NB4 (cell line): ENCODE measurements around the gene CACNA2D3.
A peak's percentile ranks its signal among the peaks of the same experiment; 100 is the strongest.

Experiments used
- DNase-seq: peaks from one replicate; pipeline ENCODE4 v3.0.0; 2010; ENCODE audit warnings: low read depth
- H3K4me3 ChIP-seq: one replicate; pipeline ENCODE4 v1.5.1; 2011; ENCODE audit warnings: mild to moderate bottlenecking, low read depth, low read length, moderate library complexity
- MYC ChIP-seq: IDR thresholded peaks from 2 replicates; pipeline ENCODE4 v1.6.1; 2011; ENCODE audit warnings: low read depth, low read length
- POLR2A ChIP-seq: IDR thresholded peaks from 2 replicates; pipeline ENCODE4 v1.6.1; 2011; ENCODE audit warnings: mild to moderate bottlenecking; ENCODE audit not compliant: insufficient read length; ENCODE audit errors: extremely low read depth
- TF ChIP-seq, protein P1 (sequence below): IDR thresholded peaks from 2 replicates; pipeline ENCODE4 v1.6.1; 2011; ENCODE audit warnings: low read depth, low read length
- TF ChIP-seq, protein P2 (sequence below): IDR thresholded peaks from one replicate; pipeline ENCODE4 v1.5.1; 2012; ENCODE audit warnings: low read depth, low read length

The CACNA2D3 gene

DNA sequence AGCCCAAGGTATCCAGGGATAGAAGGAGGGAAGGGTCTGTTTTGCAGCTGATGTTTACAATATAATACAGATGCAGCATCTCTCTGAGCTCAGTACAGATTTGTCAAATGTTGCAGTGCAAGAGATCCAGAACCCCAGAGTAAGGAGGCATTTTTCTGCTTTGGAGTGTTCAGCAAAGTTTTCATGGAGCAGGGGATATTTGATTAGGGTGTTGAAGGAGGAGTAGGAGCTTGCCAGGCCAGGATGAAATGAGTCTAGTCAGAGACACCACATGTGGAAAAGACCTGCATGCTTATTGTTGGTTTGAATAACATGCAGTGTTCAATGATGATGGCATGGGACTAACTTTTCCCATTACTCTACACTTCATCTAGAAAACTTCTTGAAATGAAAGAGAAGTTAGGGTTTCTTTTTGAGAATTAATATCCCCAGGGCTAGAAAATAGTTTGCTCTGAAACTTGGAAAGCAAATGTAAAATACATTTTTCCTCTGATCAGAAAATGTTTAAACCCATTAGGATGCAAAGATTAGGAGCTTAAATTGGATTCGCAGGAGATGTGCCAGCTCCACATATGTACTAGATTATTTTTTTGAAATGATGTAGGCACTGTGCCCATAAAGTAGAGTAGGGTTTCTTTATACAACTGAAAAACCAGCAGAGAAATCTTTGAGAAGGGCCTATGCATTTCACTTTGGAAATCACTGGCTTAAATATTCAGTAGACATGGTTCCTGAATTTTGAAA is 243.8 kb downstream of the CACNA2D3 start:
- DNase-seq, result no peak
- no peak for TF ChIP-seq POLR2A
- TF ChIP-seq, protein P1, sequence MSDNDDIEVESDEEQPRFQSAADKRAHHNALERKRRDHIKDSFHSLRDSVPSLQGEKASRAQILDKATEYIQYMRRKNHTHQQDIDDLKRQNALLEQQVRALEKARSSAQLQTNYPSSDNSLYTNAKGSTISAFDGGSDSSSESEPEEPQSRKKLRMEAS, result no peak
- TF ChIP-seq MYC, result no peak
- no peak overlapping the region for H3K4me3 ChIP-seq

DNA sequence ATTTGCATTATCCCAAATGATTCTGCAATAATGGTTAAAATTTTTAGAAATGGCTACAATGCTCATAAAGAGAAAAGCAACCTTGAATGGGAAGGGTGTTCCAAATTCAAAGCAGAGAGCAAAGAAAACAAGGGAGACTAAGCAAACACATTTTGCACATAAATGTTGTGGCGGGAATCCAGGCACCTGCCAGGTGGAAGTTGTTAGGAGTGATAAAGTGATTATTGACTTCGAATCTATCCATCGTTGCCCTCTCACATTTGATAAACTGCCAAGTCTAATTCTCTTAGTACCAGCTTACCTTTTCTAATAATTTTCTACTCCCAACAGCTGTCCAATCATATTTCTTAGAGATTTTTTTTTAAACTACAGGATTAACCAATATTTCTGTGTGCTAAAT is 244.5 kb downstream of the CACNA2D3 start:
- no peak for TF ChIP-seq POLR2A
- TF ChIP-seq, protein P1, result no peak
- TF ChIP-seq, protein P2, sequence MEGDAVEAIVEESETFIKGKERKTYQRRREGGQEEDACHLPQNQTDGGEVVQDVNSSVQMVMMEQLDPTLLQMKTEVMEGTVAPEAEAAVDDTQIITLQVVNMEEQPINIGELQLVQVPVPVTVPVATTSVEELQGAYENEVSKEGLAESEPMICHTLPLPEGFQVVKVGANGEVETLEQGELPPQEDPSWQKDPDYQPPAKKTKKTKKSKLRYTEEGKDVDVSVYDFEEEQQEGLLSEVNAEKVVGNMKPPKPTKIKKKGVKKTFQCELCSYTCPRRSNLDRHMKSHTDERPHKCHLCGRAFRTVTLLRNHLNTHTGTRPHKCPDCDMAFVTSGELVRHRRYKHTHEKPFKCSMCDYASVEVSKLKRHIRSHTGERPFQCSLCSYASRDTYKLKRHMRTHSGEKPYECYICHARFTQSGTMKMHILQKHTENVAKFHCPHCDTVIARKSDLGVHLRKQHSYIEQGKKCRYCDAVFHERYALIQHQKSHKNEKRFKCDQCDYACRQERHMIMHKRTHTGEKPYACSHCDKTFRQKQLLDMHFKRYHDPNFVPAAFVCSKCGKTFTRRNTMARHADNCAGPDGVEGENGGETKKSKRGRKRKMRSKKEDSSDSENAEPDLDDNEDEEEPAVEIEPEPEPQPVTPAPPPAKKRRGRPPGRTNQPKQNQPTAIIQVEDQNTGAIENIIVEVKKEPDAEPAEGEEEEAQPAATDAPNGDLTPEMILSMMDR, result no peak
- no peak for TF ChIP-seq MYC
- DNase-seq, result no peak
- H3K4me3 ChIP-seq, result no peak overlapping the region

DNA sequence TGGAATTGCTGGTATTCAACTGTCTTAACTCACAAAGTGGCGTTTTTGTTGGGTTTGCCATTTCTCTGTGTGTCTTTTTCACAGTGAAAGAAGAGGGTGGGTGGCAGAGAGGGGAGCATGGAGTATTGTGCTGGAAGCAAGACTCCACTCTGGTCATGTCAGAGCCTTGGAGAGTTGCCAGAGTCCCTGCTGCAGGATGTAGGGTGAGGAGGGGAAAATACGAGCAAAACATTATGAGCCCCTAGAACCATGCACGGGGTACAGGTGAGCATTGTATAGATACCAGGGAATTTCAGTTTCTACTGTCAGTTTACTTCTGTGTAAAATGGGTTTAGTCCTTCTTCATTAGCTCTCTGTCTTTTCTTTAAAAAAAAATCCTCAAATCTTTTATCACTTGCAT is 249.9 kb downstream of the CACNA2D3 start:
- no peak overlapping the region for H3K4me3 ChIP-seq
- TF ChIP-seq, protein P2, result no peak
- TF ChIP-seq POLR2A, result no peak
- no peak for TF ChIP-seq MYC
- TF ChIP-seq, protein P1, result no peak
- no peak for DNase-seq

DNA sequence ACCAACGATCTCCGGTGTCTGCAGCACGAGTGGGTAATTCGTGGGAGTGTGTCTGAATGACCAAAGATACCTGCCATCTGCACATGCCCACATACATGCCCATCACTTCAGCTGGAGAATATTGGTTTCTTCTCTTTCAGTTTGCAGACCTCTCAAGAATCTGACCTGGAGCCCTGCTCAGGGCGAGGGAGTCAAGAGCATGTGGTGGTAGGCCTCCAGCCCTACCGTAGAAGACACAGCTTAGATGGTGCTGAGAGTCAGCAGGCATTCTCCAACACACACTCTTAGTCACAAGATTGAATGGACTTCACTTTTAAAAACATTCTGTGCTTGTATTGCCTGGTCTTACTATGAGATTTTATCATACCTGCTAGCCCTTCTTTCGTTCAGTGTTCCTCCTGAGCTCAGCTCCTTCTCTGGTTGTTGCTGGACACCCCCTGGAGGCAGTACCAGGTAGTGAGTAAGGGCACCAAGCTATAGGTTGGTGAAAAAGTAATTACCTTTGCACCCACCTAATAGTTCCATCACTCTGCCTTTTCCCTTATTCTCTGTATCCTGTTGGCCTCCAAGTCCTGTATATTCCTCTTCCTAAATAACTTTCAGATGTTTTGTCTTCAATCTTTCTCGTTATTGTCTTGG is 252.0 kb downstream of the CACNA2D3 start:
- peak; percentile 24 for DNase-seq
- H3K4me3 ChIP-seq, result no peak overlapping the region
- TF ChIP-seq, protein P2, result peak; percentile 36
- no peak for TF ChIP-seq POLR2A
- TF ChIP-seq, protein P1, result no peak

DNA sequence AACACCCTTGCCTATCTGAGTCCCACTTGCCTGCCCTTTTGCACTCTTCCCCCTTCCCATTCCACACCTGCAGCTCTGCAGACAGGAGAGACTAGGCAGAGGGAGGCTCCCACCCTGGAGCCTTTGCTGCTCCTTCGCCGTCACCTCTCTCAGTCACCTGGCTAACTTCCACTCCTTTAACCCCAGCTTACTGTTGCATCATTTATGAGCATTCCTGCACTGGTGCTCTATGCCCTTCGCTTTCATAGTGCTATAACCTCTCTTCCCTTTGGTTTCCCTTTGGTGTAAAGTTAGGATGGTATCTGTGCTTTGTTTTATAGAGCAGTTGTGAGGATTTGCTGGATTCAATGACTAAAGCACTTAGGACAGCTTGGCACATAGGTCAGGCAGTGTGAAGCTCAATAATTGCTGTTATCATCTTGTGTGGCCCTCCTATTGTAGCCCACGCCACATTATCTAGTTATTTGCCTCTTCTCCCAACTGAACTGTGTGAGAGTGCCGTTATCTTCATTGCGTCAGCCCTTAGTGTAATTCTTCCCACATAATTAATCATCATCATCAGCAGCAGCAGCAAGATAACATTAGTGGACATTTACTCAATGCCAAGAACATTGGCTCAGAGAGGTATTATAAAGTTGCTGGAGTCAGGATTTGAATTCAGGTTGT is 253.9 kb downstream of the CACNA2D3 start:
- DNase-seq, result no peak

More for the DNA sequence above, 253.9 kb downstream of the CACNA2D3 start:
- H3K4me3 ChIP-seq, result no peak overlapping the region
- TF ChIP-seq, protein P2, result no peak
- no peak for TF ChIP-seq POLR2A
- TF ChIP-seq, protein P1, result no peak
- no peak for TF ChIP-seq MYC
